Hepatocyte (in vitro differentiated cells): ENCODE measurements around the gene RBFOX1. TPM values are rescaled to one million over a fixed set of nuclear protein-coding genes. Genes with fewer than 3 reads are reported as not detected.

Experiments
- DNase-seq: peaks from one replicate; pipeline ENCODE4 v3.0.0-alpha.2; 2016; ENCODE audit warnings: low spot score
- H2AFZ ChIP-seq: fragments of 200-600 bp; sonication (generic); 2 replicates; pipeline ENCODE4 v1.6.0; 2016; ENCODE audit warnings: antibody characterized with exemption, mild to moderate bottlenecking
- H3K27ac ChIP-seq: fragments of 200-600 bp; sonication (generic); 2 replicates; pipeline ENCODE4 v1.5.1; 2016; ENCODE audit warnings: mild to moderate bottlenecking
- H3K27me3 ChIP-seq: fragments of 200-600 bp; sonication (generic); 2 replicates; pipeline ENCODE4 v1.6.1; 2016
- H3K36me3 ChIP-seq: fragments of 200-600 bp; sonication (generic); replicated peaks from 2 replicates; pipeline ENCODE4 v1.5.1; 2016; ENCODE audit warnings: low read depth; ENCODE audit not compliant: insufficient read depth
- H3K4me1 ChIP-seq: fragments of 200-600 bp; sonication (generic); 2 replicates; pipeline ENCODE4 v1.5.1; 2016; ENCODE audit warnings: mild to moderate bottlenecking, moderate library complexity; ENCODE audit not compliant: insufficient read depth
- H3K4me2 ChIP-seq: fragments of 200-600 bp; sonication (generic); 2 replicates; pipeline ENCODE4 v1.6.0; 2016
- H3K4me3 ChIP-seq: fragments of 200-600 bp; sonication (generic); 2 replicates; pipeline ENCODE4 v1.5.1; 2016; ENCODE audit warnings: mild to moderate bottlenecking
- H3K79me2 ChIP-seq: fragments of 200-600 bp; sonication (generic); 2 replicates; pipeline ENCODE4 v1.6.0; 2017; ENCODE audit warnings: mild to moderate bottlenecking
- H3K9me2 ChIP-seq: fragments of 200-600 bp; sonication (generic); replicated peaks from 2 replicates; pipeline ENCODE4 v1.6.0; 2017; ENCODE audit warnings: mild to moderate bottlenecking; ENCODE audit not compliant: insufficient read depth
- H3K9me3 ChIP-seq: fragments of 200-600 bp; sonication (generic); 2 replicates; pipeline ENCODE4 v1.5.1; 2016; ENCODE audit warnings: low read depth, mild to moderate bottlenecking
- H4K20me1 ChIP-seq: fragments of 200-600 bp; sonication (generic); 2 replicates; pipeline ENCODE4 v1.6.0; 2016; ENCODE audit warnings: mild to moderate bottlenecking; ENCODE audit not compliant: insufficient read depth, poor library complexity, severe bottlenecking
- CTCF ChIP-seq: fragments of 200-600 bp; sonication (generic); IDR thresholded peaks from 2 replicates; pipeline ENCODE4 v1.5.1; 2016; ENCODE audit warnings: antibody characterized with exemption, mild to moderate bottlenecking; ENCODE audit not compliant: poor library complexity
- EZH2 ChIP-seq: fragments of 200-600 bp; sonication (generic); IDR thresholded peaks from 2 replicates; pipeline ENCODE4 v1.6.1; 2016; ENCODE audit warnings: antibody characterized with exemption, mild to moderate bottlenecking, borderline replicate concordance
- EZH2phosphoT487 ChIP-seq: fragments of 200-600 bp; sonication (generic); IDR thresholded peaks from one replicate; pipeline ENCODE4 v1.6.1; 2018; ENCODE audit warnings: antibody characterized with exemption, mild to moderate bottlenecking, low read depth, moderate library complexity; ENCODE audit not compliant: unreplicated experiment, severe bottlenecking
- WGBS: methylation state at CpG from one replicate; pipeline ENCODE4 v1.1.6; 2016; ENCODE audit warnings: low lambda C conversion rate; ENCODE audit errors: missing lambda C conversion rate; 5-methylcytosine and 5-hydroxymethylcytosine counted together
- polyA plus RNA-seq: library from polyadenylated mRNA; unstranded; fragments of >200 nt; fragmentation: Nextera tagmentation; extraction: Ambion mirVana; gene quantifications from 2 replicates; pipeline ENCODE4 v1.2.1, GENCODE V29; 2016
- total RNA-seq: library from RNA; depleted of rRNA; stranded (reverse); fragments of >200 nt; gene quantifications from 2 replicates; pipeline ENCODE4 v1.2.3, GENCODE V29; 2014

RBFOX1 gene
- total and polyA plus RNA-seq, 2 experiments from 2014 or later: 1.00 to 1.2 TPM

DNA sequence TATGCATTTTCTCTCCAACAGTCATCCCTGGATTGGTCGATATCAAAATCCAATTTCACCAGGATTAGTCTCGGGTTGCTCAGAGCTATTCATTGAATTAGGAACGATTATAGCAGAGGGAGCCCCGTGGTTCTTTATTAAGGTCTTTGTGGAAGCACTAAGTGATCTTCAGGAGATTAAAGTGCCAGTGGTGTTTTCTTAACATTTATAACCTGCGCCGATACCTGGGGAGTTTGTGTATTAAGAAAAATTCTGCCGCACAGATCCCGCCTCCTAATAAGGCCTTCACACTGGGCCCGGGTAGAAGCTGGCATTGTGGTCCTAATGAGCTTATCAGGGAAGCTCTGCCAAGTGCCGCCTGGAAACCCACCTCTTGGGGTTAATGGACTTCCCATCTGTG lies 238.7 kb downstream of the RBFOX1 start:
- Histone ChIP-seq H3K27ac (no peak overlapping the region), H3K9me2 (no peaks in the 10 kb centered on the region), H4K20me1 (no peaks in the 10 kb centered on the region), H2AFZ (no peak overlapping the region), H3K4me3 (no peak overlapping the region), H3K27me3 (no peaks in the 10 kb centered on the region), H3K4me2 (no peak overlapping the region), H3K36me3 (no peaks in the 10 kb centered on the region), H3K79me2 (no peaks in the 10 kb centered on the region), H3K4me1 (no peaks in the 10 kb centered on the region), H3K9me3 (no peaks in the 10 kb centered on the region)
- DNase-seq: no peak
- TF ChIP-seq EZH2 (no peak), CTCF (no peak), EZH2phosphoT487 (no peak)
- 88% methylated on average over 10 of the region's 10 CpGs for WGBS

DNA sequence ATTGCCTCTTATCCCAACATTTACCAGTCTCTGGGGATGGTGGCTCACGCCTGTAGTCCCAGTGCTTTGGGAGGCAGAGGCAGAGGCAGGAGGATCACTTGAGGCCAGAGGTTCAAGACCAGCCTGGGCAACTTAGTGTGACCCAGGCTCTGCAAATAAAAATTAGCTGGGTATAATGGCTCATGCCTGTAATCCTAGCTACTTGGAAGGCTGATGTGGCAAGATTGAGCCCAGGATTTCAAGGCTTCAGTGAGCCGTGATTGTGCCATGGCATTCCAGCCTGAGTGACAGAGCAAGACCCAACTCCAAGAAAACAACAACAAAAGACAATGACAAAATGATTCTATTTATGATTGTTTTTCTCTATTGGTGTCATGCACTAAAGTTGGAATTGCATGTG lies 244.9 kb downstream of the RBFOX1 start:
- Histone ChIP-seq H2AFZ (no peak overlapping the region), H4K20me1 (no peaks in the 10 kb centered on the region), H3K27ac (no peak overlapping the region), H3K4me1 (no peaks in the 10 kb centered on the region), H3K79me2 (no peaks in the 10 kb centered on the region), H3K4me2 (no peak overlapping the region), H3K36me3 (no peaks in the 10 kb centered on the region), H3K27me3 (no peaks in the 10 kb centered on the region), H3K4me3 (no peak overlapping the region), H3K9me2 (no peaks in the 10 kb centered on the region), H3K9me3 (no peaks in the 10 kb centered on the region)
- TF ChIP-seq CTCF (no peak), EZH2phosphoT487 (no peak), EZH2 (no peak)
- WGBS: 80% methylated on average over 2 of the region's 2 CpGs
- no peak for DNase-seq

GRCh38 chr16:7579454-7579853 lies 246.8 kb downstream of the RBFOX1 start:
- Histone ChIP-seq H3K4me1 (no peaks in the 10 kb centered on the region), H4K20me1 (no peaks in the 10 kb centered on the region), H3K4me2 (no peak overlapping the region), H2AFZ (no peak overlapping the region), H3K9me2 (no peaks in the 10 kb centered on the region), H3K27ac (no peak overlapping the region), H3K4me3 (no peak overlapping the region), H3K9me3 (no peaks in the 10 kb centered on the region), H3K79me2 (no peaks in the 10 kb centered on the region), H3K27me3 (no peaks in the 10 kb centered on the region), H3K36me3 (no peaks in the 10 kb centered on the region)
- DNase-seq: no peak
- 93% methylated on average over 8 of the region's 8 CpGs for WGBS
- TF ChIP-seq EZH2 (no peak), CTCF (no peak), EZH2phosphoT487 (no peak)

DNA sequence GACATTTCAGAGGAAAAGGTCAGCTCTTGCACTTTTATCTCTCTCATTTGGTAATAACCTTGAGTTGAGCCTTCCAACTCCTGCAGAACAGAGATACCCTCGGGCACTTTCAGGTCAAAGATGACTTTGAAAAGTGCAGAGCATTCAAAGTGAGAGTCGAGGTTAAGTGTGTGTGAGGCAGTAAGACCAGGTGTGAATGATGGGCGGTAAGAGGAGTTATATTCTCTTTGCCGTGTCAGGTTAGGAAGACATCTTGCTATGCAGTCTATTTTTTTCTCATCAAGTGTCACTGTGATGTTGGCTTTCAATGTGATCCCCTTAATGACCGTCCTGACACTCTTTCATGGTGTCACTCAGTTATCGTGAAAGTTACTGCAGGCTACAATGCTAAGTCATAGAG lies 248.5 kb downstream of the RBFOX1 start:
- WGBS: 74% methylated on average over 6 of the region's 6 CpGs
- no peaks in the 10 kb centered on the region for H3K27me3 ChIP-seq
- DNase-seq: no peak
- no peaks in the 10 kb centered on the region for H3K36me3 ChIP-seq
- H3K9me3 ChIP-seq: no peaks in the 10 kb centered on the region
- no peak overlapping the region for H3K4me2 ChIP-seq
- H3K9me2 ChIP-seq: no peaks in the 10 kb centered on the region
- no peak overlapping the region for H3K27ac ChIP-seq
- H3K4me3 ChIP-seq: no peak overlapping the region
- no peaks in the 10 kb centered on the region for H3K79me2 ChIP-seq
- no peak overlapping the region for H2AFZ ChIP-seq
- no peaks in the 10 kb centered on the region for H4K20me1 ChIP-seq
- TF ChIP-seq CTCF (no peak), EZH2phosphoT487 (no peak), EZH2 (no peak)
- no peaks in the 10 kb centered on the region for H3K4me1 ChIP-seq
